Measurements from ENCODE around the gene TPH2. TPM values are rescaled to one million over a fixed set of nuclear protein-coding genes. Genes with fewer than 3 reads are reported as not detected.

Gene TPH2
- total RNA-seq, 1 experiment from 2014 or later, result 0.66 TPM

DNA sequence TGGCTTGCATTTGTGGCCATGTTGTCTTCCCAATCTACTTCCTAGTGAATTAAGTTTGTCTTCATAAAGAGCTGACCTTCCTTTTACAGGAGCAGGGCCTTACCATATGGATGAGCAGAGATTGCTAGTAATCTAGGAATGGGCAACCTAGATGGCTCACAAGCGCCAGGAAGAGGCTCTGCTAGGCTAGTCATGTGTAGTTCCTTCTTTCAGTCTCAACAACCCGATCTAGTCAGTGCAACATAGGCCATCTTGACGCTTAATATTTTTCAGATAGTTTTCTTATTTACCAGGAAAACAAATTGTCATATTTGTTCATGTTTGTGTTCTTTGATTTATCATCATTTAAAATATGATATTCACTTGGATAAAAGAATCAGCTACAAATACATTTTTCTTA is 48.2 kb upstream of the TPH2 start:
- DNase-seq, result no peak
- TF ChIP-seq CTCF (conservative IDR thresholded peaks at IDR 0.05), result no peak
- Histone ChIP-seq H3K27me3 (ENCODE audit: insufficient read depth, low read length) (no peaks in the 10 kb centered on the region), H3K79me2 (ENCODE audit: insufficient read depth, low read length) (no peaks in the 10 kb centered on the region), H4K91ac (ENCODE audit: insufficient read length, low read depth, low read length) (no peak overlapping the region), H3K4me1 (ENCODE audit: insufficient read depth, low read length) (no peaks in the 10 kb centered on the region), H3K4ac (ENCODE audit: low read depth, low read length) (no peak overlapping the region), H2BK12ac (ENCODE audit: insufficient read length, low read depth, low read length) (no peak overlapping the region), H2BK5ac (ENCODE audit: insufficient read length, low read length) (no peak overlapping the region), H2BK120ac (ENCODE audit: low read depth, low read length, poor library complexity, severe bottlenecking) (no peak overlapping the region), H3T11ph (ENCODE audit: low read length) (no peak overlapping the region), H4K20me1 (ENCODE audit: control insufficient read depth, insufficient read depth, insufficient read length) (no peaks in the 10 kb centered on the region), H4K8ac (replicated peaks; ENCODE audit: insufficient read length, low read depth, low read length) (no peak overlapping the region), H2BK20ac (ENCODE audit: low read depth, low read length, poor library complexity, severe bottlenecking) (no peak overlapping the region), H2AK5ac (ENCODE audit: insufficient read length, low read length) (no peak overlapping the region), H4K5ac (ENCODE audit: insufficient read length, low read depth, low read length) (no peak overlapping the region), H3K56ac (ENCODE audit: insufficient read length, low read depth, low read length) (no peak overlapping the region), H3K23me2 (ENCODE audit: insufficient read length, low read depth, low read length, poor library complexity, severe bottlenecking) (no peaks in the 10 kb centered on the region), H3K27ac (ENCODE audit: insufficient read length, low read depth, low read length) (no peak overlapping the region), H3K9ac (ENCODE audit: extremely low read depth, insufficient read length, low read length) (no peak overlapping the region), H3K79me1 (ENCODE audit: insufficient read depth, low read depth, low read length, poor library complexity, severe bottlenecking) (no peaks in the 10 kb centered on the region), H3K9me3 (ENCODE audit: control insufficient read depth, low read depth, low read length) (no peaks in the 10 kb centered on the region), H3K18ac (ENCODE audit: insufficient read length, low read depth, low read length) (no peak overlapping the region), H3K14ac (ENCODE audit: insufficient read depth, low read length) (no peak overlapping the region), H2BK15ac (ENCODE audit: low read depth, low read length) (no peak overlapping the region; the same call in 1 of the 2 replicates), H2AFZ (ENCODE audit: low read length) (no peak overlapping the region), H3K23ac (ENCODE audit: insufficient read length, low read depth, low read length) (no peak overlapping the region), H3K4me2 (ENCODE audit: insufficient read depth, insufficient read length, low read length) (no peak overlapping the region)
- Mint-ChIP-seq H3K27ac (no peak overlapping the region), H3K4me1 (no peaks in the 10 kb centered on the region), H3K36me3 (ENCODE audit: insufficient read depth in 1 of 3, low read depth in 3 of 3) (peaks cover 0 to 9% (median 8%) of the 10 kb centered on the region in 3 experiments; a peak in 5 of 7 replicates), H3K4me3 (no peak overlapping the region), H3K9me3 (no peaks in the 10 kb centered on the region), H3K27me3 (ENCODE audit: low read depth) (no peaks in the 10 kb centered on the region)
- no CpG with 5 or more reads among the region's 3 CpGs for WGBS (ENCODE audit: extremely low coverage, insufficient read length, low lambda C conversion rate)

All from H9 (cell line).